Astrocyte of the spinal cord (primary cell): Measurements from ENCODE around the gene MTHFD2.
A peak's percentile ranks its signal among the peaks of the same experiment; 100 is the strongest.

ENCODE experiments used
- DNase-seq: peaks from one replicate; pipeline ENCODE4 v3.0.0; 2011; ENCODE audit warnings: low read depth, low spot score
- H3K4me3 ChIP-seq: 2 replicates; pipeline ENCODE4 v1.5.1; 2011; ENCODE audit warnings: low read depth, mild to moderate bottlenecking, low read length, moderate library complexity
- in situ Hi-C: cut with HindIII; loops from 2 replicates; pipeline ENCODE4 v1.10.0; 2017; ENCODE audit warnings: low sequenced_read_pairs
- TF ChIP-seq, protein P1 (sequence below): IDR thresholded peaks from 2 replicates; pipeline ENCODE4 v1.5.1; 2012; ENCODE audit warnings: low read depth, mild to moderate bottlenecking, low read length, inconsistent platforms

MTHFD2 gene

DNA sequence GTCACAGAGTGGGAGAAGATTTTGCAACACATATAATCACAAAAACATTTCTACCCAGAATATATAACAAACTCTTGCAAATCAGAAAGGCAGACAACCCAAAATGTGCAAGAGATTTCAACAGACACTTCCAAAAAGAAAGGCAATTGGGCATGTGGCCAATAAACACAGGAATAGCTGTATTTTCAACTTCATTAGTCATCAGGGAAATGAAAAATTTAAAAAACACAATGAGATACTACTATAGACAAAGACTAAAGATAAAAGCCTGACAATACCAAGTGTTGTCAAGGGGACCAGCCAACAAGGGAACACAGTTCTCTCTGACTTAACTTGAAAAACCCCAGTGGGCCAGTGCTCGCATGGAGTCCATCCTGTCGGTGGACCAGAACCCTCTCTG is 40.5 kb downstream of the MTHFD2 start:
- in situ Hi-C loops: no loop called here
- TF ChIP-seq, protein P1, sequence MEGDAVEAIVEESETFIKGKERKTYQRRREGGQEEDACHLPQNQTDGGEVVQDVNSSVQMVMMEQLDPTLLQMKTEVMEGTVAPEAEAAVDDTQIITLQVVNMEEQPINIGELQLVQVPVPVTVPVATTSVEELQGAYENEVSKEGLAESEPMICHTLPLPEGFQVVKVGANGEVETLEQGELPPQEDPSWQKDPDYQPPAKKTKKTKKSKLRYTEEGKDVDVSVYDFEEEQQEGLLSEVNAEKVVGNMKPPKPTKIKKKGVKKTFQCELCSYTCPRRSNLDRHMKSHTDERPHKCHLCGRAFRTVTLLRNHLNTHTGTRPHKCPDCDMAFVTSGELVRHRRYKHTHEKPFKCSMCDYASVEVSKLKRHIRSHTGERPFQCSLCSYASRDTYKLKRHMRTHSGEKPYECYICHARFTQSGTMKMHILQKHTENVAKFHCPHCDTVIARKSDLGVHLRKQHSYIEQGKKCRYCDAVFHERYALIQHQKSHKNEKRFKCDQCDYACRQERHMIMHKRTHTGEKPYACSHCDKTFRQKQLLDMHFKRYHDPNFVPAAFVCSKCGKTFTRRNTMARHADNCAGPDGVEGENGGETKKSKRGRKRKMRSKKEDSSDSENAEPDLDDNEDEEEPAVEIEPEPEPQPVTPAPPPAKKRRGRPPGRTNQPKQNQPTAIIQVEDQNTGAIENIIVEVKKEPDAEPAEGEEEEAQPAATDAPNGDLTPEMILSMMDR: no peak
- no peak overlapping the region for H3K4me3 ChIP-seq
- DNase-seq: peak; percentile 10

DNA sequence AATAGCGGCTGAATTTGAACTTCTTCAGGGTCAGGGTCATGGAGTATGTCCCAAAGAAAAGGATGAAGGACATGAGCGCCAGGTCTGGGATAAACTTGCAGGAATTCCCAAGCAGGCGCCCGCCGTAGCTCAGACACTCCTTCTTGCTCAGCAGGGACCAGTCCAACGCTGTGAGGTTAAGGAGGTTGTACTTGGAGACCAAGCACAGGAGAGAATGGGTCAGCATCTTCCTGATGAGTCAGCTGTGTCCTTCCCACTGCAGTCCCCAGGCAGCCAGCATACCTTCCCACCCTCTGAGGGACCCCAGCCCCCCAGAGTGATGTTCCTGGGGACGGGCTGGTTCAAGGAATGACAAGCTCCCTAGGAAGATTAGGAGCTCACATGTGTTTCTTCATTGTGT is 40.9 kb downstream of the MTHFD2 start:
- in situ Hi-C loops: no loop called here
- H3K4me3 ChIP-seq: no peak overlapping the region
- TF ChIP-seq, protein P1: no peak
- no peak for DNase-seq

DNA sequence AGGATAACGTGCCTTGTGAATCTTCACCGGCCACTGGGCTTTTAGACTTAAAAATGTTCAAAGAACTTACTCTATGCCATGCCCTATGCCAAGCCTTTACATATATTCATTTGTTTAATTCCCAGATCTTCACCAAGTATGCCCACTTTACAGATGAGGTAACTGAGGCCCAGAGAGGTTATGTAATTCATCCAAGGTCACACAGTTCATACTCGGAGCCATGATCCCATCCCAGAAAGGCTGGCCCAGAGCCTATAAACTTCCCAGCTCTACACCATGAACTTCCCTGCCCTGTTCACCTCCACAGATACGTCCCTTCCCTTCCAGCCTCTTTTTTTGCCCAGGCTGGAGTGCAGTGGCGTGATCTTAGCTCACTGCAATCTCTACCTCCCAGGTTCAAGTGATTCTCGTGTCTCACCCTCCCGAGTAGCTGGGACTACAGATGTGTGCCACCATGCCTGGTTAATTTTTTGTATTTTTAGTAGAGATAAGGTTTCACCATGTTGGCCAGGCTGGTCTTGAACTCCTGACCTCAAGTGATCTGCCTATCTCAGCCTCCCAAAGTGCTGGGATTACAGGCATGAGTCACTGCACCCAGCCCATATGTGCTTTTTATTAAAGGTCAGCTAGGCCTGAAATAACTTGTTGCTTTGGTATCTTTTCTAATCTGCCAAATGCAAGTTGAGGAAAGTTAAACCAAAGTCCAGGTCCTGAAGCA is 44.1 kb downstream of the MTHFD2 start:
- DNase-seq: no peak
- in situ Hi-C loops: no loop called here

DNA sequence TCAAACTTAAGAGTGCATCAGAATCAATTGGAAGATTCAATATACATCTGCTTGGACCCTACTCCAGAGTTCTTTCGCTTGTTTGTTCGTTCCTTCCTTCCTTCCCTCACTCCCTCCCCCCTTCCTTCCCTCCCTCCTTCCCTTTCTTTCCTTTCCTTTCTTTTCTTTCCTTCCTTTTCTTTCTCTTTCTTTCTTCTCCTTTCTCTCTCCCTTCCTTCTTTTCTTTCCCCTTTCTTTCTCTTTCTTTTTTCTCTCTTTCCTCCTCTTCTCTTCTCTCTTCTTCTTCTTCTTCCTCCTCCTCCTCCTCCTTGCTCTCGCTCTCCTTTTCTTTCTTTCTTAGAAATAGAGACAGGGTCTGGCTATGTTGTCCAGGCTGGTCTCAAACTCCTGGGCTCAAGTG is 45.9 kb downstream of the MTHFD2 start:
- DNase-seq: no peak
- no peak overlapping the region for H3K4me3 ChIP-seq
- TF ChIP-seq, protein P1: no peak
- in situ Hi-C loops: no loop called here

More for the DNA sequence above, 44.1 kb downstream of the MTHFD2 start:
- H3K4me3 ChIP-seq: no peak overlapping the region
- TF ChIP-seq, protein P1: no peak

DNA sequence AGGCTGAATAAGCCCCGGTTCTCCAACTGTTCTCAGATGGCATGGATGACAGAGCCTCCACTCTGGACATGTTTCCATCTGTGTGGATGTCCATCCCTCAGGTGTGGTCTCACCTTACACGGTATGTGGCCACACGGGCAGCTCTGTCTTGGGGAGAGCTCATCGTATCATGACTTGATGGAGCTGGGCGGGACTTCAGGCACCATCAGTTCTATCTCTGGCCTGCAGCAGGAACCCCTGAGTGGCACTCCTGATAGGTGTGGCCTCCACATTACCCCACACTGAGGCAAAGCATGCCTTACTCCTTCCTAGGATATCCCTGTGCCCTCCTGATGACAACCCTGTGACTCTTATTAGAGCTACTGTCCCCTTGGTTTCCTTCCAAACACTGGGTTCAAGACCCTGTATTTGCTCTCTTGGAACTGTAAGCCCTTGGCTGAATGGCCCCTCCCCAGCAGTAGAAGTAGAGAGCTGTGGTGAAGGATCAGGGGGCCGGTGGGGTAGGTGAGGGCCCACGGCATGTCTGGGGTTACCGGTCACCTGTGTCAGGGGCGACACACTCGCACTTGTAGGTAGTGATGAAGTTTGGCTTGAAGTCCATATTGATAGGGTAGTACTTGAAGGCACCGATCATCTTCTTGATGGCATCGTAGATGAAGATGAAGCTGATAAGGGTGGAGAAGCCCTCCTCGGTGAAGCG is 48.2 kb downstream of the MTHFD2 start:
- TF ChIP-seq, protein P1: no peak
- DNase-seq: no peak
- in situ Hi-C loops: no loop called here
- H3K4me3 ChIP-seq: no peak overlapping the region

DNA sequence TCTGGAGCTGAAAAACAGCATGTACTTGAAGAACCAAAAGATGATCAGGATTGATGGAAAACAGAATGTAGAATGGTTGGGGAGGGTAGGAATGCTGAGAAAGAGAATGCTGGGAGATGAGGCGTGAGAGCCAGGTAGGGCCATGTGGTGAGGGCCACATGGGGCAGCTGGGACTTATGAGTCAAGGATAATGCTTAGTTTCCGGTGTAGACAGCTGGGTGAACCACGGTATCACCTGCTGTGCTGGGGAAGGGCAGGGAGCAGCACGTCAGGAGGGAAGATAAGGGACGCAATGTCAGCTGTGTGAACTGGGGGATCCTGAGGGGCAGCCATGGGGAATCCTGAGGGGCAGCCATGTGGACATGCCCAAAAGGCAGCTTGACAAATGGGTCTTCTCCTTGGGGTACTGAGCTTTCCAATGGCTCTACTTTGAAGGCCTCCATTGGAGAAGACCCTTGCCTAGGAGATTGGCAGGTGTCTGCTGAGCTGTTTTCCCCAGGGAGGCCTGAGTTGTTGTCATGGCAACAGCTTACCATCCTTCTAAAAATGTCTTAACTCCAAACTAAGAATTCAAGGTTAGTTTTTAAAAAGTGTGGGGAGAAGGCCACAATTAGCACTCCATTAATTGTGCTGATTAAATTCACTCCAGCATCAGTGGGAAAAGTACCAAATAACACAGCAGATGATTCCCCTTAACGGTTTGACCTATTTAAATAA is 51.1 kb downstream of the MTHFD2 start:
- no peak overlapping the region for H3K4me3 ChIP-seq
- TF ChIP-seq, protein P1: no peak
- in situ Hi-C loops: no loop called here
- no peak for DNase-seq
